GM23338 (cell line): ENCODE results near the gene FAM25A.
"Not testable (repeated sequence)": the region's sequence is repeated elsewhere in the genome, so short reads cannot be mapped to it uniquely, and the experiment has no call there.

Experiments
- CREB1 ChIP-seq: fragments of 250-450 bp; sonication (Bioruptor Pico); IDR thresholded peaks from 2 replicates; pipeline ENCODE4 v1.5.0; 2020; ENCODE audit warnings: low read depth, mild to moderate bottlenecking, moderate library complexity
- JUNB ChIP-seq: IDR thresholded peaks from one replicate; pipeline ENCODE4 v1.6.1; 2016; ENCODE audit warnings: antibody characterized with exemption; ENCODE audit not compliant: unreplicated experiment
- NANOG ChIP-seq: IDR thresholded peaks from 2 replicates; pipeline ENCODE4 v1.6.1; 2016; ENCODE audit warnings: antibody characterized with exemption, borderline replicate concordance
- POLR2AphosphoS5 ChIP-seq: IDR thresholded peaks from 2 replicates; pipeline ENCODE4 v1.6.1; 2016; ENCODE audit warnings: antibody characterized with exemption, low read depth
- ZNF114 ChIP-seq: fragments of 250-450 bp; sonication (Bioruptor Pico); IDR thresholded peaks from 2 replicates; pipeline ENCODE4 v1.5.0; 2020; ENCODE audit warnings: mild to moderate bottlenecking, moderate library complexity
- ZNF331 ChIP-seq: fragments of 250-450 bp; sonication (Bioruptor Pico); IDR thresholded peaks from 2 replicates; pipeline ENCODE4 v1.5.0; 2020; ENCODE audit warnings: low read depth, mild to moderate bottlenecking, moderate library complexity
- TF ChIP-seq, protein P1 (sequence below), 2 experiments: fragments of 200-600 bp in 1 of 2; sonication (generic) in 1 of 2; conservative IDR thresholded peaks; 2 replicates each; pipeline versions ENCODE4 v1.5.1 to v1.6.1; 2016 to 2017; ENCODE audit warnings: antibody characterized with exemption in 2 of 2, low read depth in 2 of 2, mild to moderate bottlenecking in 2 of 2, moderate library complexity in 1 of 2
- TF ChIP-seq, protein P2 (sequence below): IDR thresholded peaks from one replicate; pipeline ENCODE4 v1.6.1; 2018; ENCODE audit warnings: antibody characterized with exemption; ENCODE audit not compliant: unreplicated experiment

- TF ChIP-seq, protein P1, sequence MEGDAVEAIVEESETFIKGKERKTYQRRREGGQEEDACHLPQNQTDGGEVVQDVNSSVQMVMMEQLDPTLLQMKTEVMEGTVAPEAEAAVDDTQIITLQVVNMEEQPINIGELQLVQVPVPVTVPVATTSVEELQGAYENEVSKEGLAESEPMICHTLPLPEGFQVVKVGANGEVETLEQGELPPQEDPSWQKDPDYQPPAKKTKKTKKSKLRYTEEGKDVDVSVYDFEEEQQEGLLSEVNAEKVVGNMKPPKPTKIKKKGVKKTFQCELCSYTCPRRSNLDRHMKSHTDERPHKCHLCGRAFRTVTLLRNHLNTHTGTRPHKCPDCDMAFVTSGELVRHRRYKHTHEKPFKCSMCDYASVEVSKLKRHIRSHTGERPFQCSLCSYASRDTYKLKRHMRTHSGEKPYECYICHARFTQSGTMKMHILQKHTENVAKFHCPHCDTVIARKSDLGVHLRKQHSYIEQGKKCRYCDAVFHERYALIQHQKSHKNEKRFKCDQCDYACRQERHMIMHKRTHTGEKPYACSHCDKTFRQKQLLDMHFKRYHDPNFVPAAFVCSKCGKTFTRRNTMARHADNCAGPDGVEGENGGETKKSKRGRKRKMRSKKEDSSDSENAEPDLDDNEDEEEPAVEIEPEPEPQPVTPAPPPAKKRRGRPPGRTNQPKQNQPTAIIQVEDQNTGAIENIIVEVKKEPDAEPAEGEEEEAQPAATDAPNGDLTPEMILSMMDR (conservative IDR thresholded peaks at IDR 0.05; ENCODE audit: low read depth in 2 of 2) = not testable (repeated sequence)
- not testable (repeated sequence) for TF ChIP-seq POLR2AphosphoS5; NANOG; JUNB; CREB1; ZNF331 (CRISPR knock-in tag); ZNF114 (CRISPR knock-in tag)
- TF ChIP-seq, protein P2, sequence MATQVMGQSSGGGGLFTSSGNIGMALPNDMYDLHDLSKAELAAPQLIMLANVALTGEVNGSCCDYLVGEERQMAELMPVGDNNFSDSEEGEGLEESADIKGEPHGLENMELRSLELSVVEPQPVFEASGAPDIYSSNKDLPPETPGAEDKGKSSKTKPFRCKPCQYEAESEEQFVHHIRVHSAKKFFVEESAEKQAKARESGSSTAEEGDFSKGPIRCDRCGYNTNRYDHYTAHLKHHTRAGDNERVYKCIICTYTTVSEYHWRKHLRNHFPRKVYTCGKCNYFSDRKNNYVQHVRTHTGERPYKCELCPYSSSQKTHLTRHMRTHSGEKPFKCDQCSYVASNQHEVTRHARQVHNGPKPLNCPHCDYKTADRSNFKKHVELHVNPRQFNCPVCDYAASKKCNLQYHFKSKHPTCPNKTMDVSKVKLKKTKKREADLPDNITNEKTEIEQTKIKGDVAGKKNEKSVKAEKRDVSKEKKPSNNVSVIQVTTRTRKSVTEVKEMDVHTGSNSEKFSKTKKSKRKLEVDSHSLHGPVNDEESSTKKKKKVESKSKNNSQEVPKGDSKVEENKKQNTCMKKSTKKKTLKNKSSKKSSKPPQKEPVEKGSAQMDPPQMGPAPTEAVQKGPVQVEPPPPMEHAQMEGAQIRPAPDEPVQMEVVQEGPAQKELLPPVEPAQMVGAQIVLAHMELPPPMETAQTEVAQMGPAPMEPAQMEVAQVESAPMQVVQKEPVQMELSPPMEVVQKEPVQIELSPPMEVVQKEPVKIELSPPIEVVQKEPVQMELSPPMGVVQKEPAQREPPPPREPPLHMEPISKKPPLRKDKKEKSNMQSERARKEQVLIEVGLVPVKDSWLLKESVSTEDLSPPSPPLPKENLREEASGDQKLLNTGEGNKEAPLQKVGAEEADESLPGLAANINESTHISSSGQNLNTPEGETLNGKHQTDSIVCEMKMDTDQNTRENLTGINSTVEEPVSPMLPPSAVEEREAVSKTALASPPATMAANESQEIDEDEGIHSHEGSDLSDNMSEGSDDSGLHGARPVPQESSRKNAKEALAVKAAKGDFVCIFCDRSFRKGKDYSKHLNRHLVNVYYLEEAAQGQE = not testable (repeated sequence)
Observed at GRCh38 chr10:86991362-86991761, 28.7 kb upstream of the FAM25A start.
